ENCODE data around the gene DIRAS1. TPM values are rescaled to one million over a fixed set of nuclear protein-coding genes. Genes with fewer than 3 reads are reported as not detected.

Gene DIRAS1
- total and polyA plus RNA-seq, 2 of the 8 experiments (the other 6 are each of a cell fraction or from before 2014, with no cell fraction given), result 20.2 to 22.3 TPM

GRCh38 chr19:2715470-2716274 is 5.5 kb downstream of the DIRAS1 start:
- H4K5ac ChIP-seq (ENCODE audit: insufficient read length, low read depth, low read length), result no peak overlapping the region
- no peaks in the 10 kb centered on the region for H3K27me3 ChIP-seq (replicated peaks in 1 of 4; ENCODE audit: control insufficient read depth in 3 of 4, extremely low read depth in 1 of 4, insufficient read depth in 3 of 4, low read length in 3 of 4)
- peaks cover 14% of the 10 kb centered on the region; the same call in 1 of the 2 replicates for H3K23me2 ChIP-seq (ENCODE audit: low read depth, low read length)
- ChIA-PET POLR2A (ENCODE audit: partially characterized antibody) (interaction anchor here (0.9 kb wide), 1 partner anchor 13 kb away, joined by 3 read pairs; the partner anchor contains the start of gene GNG7), CTCF (ENCODE audit: partially characterized antibody) (no interaction called here)
- no peak overlapping the region for H3K27ac ChIP-seq (ENCODE audit: low read depth, low read length)
- no peak overlapping the region for H3K4me2 ChIP-seq (ENCODE audit: insufficient read depth in 1 of 2, low read depth in 2 of 2, low read length in 2 of 2)
- 95% methylated on average over 12 of the region's 12 CpGs; no CpG with 5 or more reads in 1 of the 2 experiments for WGBS, 2 experiments (ENCODE audit: extremely low coverage in 1 of 2, insufficient coverage in 1 of 2, insufficient read length in 1 of 2, insufficient replicate concordance in 2 of 2, low coverage in 1 of 2, low lambda C conversion rate in 2 of 2, missing lambda C conversion rate in 1 of 2)
- H2AFZ ChIP-seq (ENCODE audit: low read length), result no peak overlapping the region
- peaks cover 0 to 4% of the 10 kb centered on the region in 2 experiments for H4K20me1 ChIP-seq (replicated peaks in 1 of 2; ENCODE audit: control insufficient read depth in 1 of 2, insufficient read depth in 2 of 2, low read length in 2 of 2)
- no peak overlapping the region for H3K18ac ChIP-seq (ENCODE audit: extremely low read depth, low read length)
- H2BK20ac ChIP-seq (ENCODE audit: low read length), result no peak overlapping the region
- no peak overlapping the region for H2BK15ac ChIP-seq (ENCODE audit: low read length)
- DNase-seq (ENCODE audit: low read depth in 1 of 2, low spot score in 2 of 2) (no peak), FAIRE-seq (no peak)
- H2BK12ac ChIP-seq (ENCODE audit: low read depth, low read length), result no peak overlapping the region
- H3K4me1 ChIP-seq (replicated peaks in 1 of 4; ENCODE audit: control insufficient read depth in 3 of 4, insufficient read depth in 4 of 4, low read length in 3 of 4), result peaks cover 0 to 10% (median 6%) of the 10 kb centered on the region in 4 experiments; a peak in 6 of 7 replicates
- H3K14ac ChIP-seq (ENCODE audit: insufficient read length), result no peak overlapping the region
- H3K36me3 ChIP-seq (ENCODE audit: control insufficient read depth in 2 of 4, insufficient read depth in 4 of 4, low read length in 3 of 4), result peaks cover 0 to 17% (median 0%) of the 10 kb centered on the region in 4 experiments; a peak in 1 of 8 replicates
- no peaks in the 10 kb centered on the region for H3K79me2 ChIP-seq (ENCODE audit: control insufficient read depth in 1 of 2, insufficient read depth in 2 of 2, low read length in 2 of 2)
- no peak overlapping the region for H2AK5ac ChIP-seq (ENCODE audit: low read depth, low read length)
- TF ChIP-seq POLR2AphosphoS5 (IDR thresholded peaks at IDR 0.05; ENCODE audit: low read depth, low read length), result no peak
- TF ChIP-seq BACH1 (IDR thresholded peaks at IDR 0.05; ENCODE audit: low read length), result no peak
- TF ChIP-seq USF2 (IDR thresholded peaks at IDR 0.05; ENCODE audit: low read length), result no peak
- H3K4me3 ChIP-seq (ENCODE audit: extremely low read depth in 1 of 4, insufficient read depth in 2 of 4, low read depth in 3 of 4, low read length in 4 of 4), result no peak overlapping the region
- no peak overlapping the region for H3K4ac ChIP-seq (replicated peaks; ENCODE audit: insufficient read length, low read depth, low read length)
- H3K9me3 ChIP-seq (ENCODE audit: insufficient read depth in 2 of 2, low read depth in 1 of 2, low read length in 1 of 2), result peaks cover 9 to 17% of the 10 kb centered on the region in 2 experiments; a peak in 3 of 4 replicates
- no peak overlapping the region for H3K23ac ChIP-seq (ENCODE audit: insufficient read length)
- H3K9ac ChIP-seq (replicated peaks in 1 of 4; ENCODE audit: extremely low read depth in 1 of 4, low read depth in 3 of 4, low read length in 3 of 4), result no peak overlapping the region
- H2BK5ac ChIP-seq (ENCODE audit: low read depth, low read length), result no peak overlapping the region
- no peaks in the 10 kb centered on the region for H3K79me1 ChIP-seq (ENCODE audit: low read depth, low read length)
- no peak overlapping the region for H3K56ac ChIP-seq (replicated peaks; ENCODE audit: insufficient read length, low read depth, low read length)
- H2BK120ac ChIP-seq (replicated peaks; ENCODE audit: low read depth, low read length), result no peak overlapping the region
- no peak overlapping the region for H4K91ac ChIP-seq (replicated peaks; ENCODE audit: insufficient read length, low read length)
- no peak overlapping the region for H4K8ac ChIP-seq (ENCODE audit: extremely low read depth, insufficient read depth, low read length)

All from H1 (cell line).